ENCODE measurements around the gene AOX1.
"Not testable (repeated sequence)": the region's sequence is repeated elsewhere in the genome, so short reads cannot be mapped to it uniquely, and the experiment has no call there.

AOX1 gene

GRCh38 chr2:200631287-200631686, 45.5 kb downstream of the AOX1 start:
- no peak for DNase-seq

DNA sequence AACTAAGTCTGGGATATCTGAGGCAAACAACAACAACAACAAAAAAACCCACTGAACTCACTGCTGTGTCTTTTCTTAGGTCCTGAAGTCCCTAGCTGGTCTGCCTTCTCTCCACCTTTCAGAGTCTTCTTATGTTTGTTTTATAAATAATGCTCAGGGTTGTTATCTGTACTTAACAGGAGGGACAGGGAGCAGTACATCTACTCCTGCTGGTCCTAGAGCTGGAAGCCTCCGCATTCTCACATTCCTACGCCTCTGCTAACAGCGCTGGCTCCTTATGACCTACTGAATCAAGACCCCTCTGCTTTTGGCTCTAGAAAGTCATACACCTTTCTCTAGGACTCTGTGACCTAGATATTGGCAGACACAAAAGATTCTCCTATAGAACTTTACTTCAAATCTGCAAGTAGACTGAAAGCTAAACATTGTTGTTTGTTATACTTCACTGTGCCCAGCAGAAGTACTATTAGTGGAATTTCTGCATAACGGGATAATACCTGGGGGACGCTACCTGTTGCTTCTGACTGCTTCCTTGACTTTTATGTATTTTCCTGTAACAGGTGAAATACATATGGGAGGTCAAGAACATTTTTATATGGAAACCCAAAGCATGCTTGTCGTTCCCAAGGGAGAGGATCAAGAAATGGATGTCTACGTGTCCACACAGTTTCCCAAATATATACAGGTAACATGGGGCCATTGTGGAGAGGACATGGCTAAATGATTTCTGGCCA, 48.6 kb downstream of the AOX1 start:
- no peak for DNase-seq

GRCh38 chr2:200635251-200635650, 49.4 kb downstream of the AOX1 start:
- no peak for DNase-seq

GRCh38 chr2:200637901-200638300, 52.1 kb downstream of the AOX1 start:
- DNase-seq, result no peak

GRCh38 chr2:200640176-200640575, 54.4 kb downstream of the AOX1 start:
- DNase-seq, result no peak

GRCh38 chr2:200640901-200641300, 55.1 kb downstream of the AOX1 start:
- DNase-seq, result no peak

DNA sequence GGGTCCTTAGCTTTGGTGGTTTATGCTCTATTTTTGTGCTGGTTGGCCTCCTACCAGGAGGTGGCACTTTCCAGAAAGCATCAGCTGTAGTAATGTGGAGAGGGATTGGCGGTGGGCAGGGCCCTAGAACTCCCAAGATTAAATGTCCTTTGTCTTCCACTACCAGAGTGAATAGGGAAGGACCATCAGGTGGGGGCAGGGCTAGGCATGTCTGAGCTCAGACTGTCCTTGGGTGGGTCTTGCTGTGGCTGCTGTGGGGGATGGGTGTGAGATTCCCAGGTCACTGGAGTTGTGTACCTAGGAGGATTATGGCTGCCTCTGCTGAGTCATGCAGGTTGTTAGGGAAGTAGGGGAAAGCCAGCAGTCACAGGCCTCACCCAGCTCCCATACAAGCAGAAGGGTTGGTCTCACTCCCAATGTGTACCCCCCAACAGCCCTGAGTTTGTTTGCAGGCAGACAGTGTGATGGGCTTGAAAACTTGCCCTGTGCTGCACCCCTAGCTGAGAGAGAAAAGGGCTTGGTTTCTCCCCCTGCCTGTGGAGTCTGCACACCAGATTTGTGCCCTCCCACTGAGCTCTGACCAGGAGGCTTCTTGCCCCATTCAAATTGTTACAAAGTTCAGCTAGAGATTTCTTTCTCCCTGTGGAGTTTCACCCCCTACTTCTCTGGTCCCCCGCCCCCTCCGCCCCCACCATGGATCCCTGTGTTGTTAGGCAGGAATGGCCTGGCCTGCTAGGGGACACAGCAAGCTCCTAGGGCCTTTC, 62.9 kb downstream of the AOX1 start:
- DNase-seq, result not testable (repeated sequence)

- no peak for DNase-seq
Measured at GRCh38 chr2:200649724-200650123, 63.9 kb downstream of the AOX1 start.

DNA sequence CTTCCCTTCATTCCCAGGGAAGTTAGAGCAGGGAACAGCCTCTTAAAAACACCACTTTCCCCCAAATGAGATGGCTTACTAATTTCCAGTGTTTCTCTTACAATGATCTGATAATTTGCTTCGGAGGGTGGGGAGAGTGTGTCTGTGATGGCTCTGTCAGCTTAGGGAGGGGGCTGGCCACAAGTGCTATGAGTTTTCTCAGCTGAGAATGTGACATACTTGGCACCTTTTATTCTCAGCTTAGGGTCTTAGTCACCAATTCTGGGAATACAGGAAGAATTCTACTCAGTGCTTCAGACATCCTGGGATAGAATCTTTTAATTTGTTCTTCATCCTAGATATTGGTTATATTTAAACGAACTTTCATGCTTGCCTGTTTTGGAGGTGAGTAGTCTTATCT, 64.4 kb downstream of the AOX1 start:
- no peak for DNase-seq

DNA sequence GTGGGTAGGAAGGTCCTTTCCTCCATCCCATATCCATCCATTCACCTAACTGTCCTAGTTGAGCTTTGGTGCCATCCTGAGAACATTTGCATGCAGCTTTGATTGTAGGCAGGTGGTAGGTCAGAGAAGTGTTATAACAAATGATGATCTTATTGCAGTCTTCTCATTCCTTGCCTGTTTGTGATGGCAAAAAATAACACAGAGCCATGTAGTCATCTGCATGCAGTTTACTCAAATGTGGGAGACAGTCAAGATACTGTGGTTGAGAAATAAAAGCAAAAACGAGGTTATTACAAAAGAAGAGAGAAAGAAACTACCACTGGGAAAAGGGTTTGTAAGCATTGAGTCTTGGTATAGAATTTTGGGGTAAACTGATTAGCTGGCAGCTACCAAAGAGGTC, 66.3 kb downstream of the AOX1 start:
- DNase-seq, result no peak

DNA sequence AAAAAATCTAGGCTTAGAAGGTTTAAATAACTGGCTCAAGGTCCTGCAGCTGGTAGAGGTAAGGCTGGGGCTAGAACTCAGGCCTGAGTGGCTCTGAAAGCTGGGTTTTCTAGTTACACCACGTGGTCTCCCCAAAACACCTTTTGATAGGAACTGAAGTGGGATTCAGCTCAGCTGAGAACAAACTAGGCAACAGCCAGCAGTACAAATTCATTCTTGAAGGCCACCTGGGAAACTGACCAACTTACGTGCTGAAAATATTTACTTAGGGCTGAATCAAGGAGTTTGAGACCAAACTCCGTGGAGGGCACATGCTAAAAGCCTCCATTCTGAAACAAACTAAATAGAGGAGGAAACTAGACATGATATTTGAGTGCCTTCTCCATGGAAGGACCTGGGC, 67.2 kb downstream of the AOX1 start:
- no peak for DNase-seq

DNA sequence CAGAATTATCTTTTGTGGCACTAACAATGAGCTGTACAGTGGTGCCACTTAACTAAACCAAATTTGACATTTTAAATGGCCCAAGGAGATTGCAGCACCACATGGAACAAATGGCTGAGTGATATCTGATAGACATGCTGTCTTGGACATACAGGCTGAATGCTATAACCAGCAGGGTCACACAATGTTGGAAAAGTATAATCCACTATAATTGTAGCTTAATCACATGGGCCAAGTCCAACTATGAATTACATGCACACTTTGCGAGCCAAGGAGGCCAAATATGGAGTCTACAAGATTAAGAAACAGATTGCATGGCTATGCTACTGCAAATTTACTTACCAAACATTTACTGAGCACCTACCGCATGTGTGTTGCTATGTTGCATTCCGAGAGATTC, 69.0 kb downstream of the AOX1 start:
- no peak for DNase-seq

DNA sequence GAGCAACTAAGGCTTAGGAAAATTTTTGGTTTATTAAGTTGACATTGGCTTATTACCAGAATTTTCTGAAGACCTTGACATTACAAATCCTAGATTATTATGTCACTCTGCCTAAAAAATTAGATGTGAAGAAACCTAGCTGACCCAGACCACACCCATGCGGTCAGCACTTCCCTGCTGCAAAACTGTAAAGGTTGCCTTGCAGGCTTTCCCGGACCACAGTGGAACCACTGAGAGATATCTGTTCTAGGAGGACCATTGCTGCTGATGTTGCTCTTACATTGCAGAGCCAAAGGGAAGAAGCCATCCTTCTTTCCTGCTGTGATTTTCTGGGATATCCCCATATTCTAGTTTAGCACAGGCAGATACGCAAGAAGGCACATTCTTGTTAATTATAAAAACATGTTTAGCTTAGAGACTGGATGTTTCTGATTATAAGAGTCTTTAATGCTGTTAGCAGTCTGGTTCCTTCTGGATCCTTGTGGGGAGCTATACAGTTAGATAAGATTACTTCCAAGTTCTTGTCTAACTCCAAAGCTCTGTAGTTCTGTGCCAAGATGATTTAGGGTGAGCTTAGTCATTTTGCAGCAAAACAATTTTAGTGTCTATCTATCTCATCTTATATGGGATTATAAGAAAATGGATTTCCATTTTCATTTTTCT, 70.2 kb downstream of the AOX1 start:
- no peak for DNase-seq

DNA sequence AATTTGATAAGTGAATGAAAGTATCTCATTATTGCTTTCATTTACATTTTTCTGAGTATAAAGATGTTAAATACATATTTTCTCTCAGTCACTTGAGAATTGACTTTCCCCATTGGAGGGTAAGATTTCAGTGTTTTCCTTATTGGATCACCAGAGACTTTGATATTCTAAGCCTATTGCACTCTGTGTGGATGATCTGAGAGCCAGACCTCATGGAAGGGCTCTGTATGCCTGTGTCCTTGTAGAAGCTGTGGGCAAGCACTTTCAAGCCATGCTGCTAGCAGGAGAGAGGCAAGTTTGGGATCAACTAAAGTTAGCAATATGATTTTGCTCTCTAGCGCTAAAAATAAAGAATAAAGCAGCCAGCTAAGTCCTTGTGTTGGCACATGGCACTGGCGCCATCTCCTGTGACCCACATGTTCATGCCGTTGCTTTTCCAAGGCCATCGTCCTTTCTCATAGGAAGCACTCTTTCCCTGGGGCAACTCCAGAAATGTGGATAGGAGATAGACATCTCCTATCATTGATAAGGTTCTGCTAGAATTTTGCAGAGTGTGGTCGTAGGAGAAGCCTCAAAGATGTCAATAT, 72.6 kb downstream of the AOX1 start:
- DNase-seq, result no peak

DNA sequence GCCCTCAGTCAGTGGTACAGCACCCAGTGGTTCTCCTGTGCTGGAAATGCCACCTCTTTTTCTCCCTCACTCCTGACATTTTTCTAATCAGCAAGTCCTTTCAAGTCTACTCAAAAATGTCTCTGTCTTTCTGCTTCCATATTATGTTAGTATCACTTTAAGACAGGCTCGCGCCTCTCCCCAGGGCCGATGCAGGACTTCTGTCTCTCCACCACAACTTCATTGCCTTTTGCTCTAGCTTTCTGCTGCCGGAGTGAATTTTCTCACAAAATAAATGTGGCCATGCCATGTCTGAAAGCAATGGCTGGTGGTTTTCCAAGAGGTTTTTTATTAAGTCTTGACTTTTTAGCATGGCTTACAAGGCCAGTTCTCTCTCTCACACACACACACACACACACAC, 73.6 kb downstream of the AOX1 start:
- no peak for DNase-seq

- no peak for DNase-seq
Measured at GRCh38 chr2:200661477-200661876, 75.7 kb downstream of the AOX1 start.

DNA sequence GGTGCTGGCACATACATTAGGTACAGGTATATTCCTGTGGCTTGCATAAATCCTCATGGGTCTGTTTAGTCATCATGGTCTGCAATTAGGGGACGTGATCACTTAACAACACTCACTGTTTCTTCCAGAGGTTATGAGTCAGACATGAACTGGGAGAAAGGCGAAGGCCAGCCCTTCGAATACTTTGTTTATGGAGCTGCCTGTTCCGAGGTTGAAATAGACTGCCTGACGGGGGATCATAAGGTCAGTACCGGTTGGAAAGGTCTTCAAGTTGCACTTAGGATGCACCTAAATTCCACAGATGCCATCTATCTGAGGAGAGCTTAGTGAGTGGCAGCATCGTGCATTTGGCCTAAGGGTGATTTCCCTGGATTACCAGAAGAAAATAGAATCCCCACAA, 76.9 kb downstream of the AOX1 start:
- DNase-seq, result no peak

DNA sequence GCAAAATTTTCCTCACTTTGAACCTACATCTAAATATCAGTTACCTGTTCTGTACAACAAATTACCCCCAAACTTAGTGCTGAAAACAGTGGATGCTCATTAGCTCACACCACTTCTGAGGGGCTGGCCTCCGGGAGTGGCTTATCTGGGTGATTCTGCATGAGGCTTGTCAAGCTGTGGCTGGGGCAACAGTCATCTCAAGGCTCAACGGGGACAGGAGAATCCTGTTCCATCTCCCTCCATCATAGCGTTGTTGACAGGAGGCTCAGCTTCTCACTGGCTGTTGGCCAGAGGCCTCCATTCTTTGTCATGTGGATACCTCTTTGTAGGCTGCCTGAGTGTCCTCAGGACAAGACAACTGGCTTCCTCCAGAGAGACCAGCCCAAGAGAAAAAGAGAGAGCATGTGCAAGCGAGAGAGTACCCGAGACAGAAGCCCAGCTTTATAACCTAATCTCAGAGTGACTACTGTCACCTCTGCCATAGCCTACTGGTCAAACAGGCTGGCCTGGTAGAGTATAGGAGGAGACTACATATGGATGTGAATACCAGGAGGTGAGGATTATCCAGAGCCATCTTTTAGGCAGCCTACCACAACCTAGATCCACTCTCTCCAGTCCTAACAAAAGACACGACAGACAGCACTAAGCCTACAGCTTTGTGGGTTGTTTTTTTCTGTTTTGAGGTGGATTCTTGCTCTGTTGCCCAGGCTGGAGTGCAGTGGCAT, 79.1 kb downstream of the AOX1 start:
- no peak for DNase-seq

DNA sequence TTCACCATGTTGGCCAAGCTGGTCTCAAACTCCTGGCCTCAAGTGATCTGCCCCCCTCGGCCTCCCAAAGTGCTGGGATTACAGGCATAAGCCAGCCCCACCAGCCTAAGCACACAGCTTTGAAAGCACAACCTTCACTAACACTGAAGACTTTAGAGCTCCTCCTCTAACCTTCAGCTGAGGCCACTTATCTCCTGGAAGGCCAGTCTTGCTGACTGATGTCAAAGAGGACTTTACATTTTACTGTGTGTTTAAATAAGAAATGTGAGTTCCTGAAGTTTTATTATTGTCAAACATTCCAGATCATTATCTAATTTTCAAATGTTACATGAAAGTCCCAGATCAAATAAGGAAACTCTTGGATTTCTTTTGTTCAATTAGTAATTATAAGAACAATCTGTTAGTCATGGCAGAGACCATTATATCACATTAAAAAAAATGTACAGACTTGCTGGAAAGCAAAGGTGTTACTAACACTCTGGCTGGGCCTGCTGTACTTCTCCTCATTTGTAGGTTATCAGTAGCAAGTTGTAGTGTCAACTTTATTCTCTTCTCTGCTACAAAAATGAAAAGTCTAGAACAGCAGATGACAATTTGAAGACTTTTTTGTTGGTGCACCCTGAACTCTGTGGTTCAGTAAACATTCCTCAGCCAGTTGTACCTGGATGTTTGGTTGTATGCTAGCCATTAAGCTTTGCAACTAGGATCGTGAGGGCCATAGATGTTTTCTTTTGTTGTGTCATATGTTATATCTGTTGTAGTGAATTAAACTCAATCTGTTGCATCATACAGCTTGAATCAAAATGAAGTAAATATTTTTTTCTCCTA, 80.0 kb downstream of the AOX1 start:
- DNase-seq, result no peak

DNA sequence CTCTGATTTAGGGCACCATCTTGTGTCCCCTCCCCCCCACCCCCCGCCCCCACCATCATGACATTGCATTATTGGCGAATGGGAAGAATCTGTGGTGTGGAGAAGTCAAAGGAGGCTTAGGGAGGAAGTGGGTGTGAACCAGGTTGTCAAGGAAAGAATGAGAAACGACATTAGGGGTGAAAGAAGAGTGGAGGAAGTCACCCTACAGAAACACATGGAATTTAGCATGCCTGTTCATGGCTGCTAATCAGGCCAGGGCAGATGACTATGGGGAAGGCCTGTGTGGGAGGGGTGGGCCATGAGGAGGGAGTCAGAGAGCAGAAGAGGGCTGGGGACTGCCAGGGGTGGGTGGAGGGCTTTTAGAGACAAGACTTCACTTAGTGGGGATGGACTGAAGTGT, 81.6 kb downstream of the AOX1 start:
- no peak for DNase-seq

GRCh38 chr2:200668478-200668877, 82.7 kb downstream of the AOX1 start:
- no peak for DNase-seq

DNA sequence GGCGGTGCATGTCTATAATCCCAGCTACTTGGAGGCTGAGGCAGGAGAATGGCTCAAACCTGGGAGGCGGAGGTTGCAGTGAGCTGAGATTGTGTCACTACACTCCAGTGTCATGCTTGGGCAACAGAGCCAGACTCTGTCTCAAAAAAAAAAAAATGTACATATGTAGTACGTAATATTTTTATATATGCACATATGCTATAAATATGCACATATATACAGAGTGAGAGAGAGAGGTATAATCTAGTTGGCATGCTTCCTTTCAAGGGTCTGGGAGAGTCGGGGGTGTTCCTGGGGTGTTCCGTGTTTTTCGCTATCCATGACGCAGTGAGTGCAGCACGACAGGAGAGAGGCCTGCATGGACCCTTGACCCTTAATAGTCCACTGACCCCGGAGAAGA, 83.5 kb downstream of the AOX1 start:
- no peak for DNase-seq

All from NCI-H2081 (cell line).